Effector memory CD8-positive, alpha-beta T cell (primary cell): ENCODE measurements around the gene CFAP20DC.

Experiments
- ATAC-seq: fragments of 150-1000 bp; cut with Tn5 transposase; replicated peaks from 2 replicates; pipeline ENCODE4 v1.10.0; 2021; ENCODE audit warnings: mild to moderate bottlenecking, moderate library complexity
- DNase-seq, 3 experiments: peaks; one replicate each; pipeline ENCODE4 v3.0.0; 2021
- H3K27ac Mint-ChIP-seq, 2 donors: one replicate each; pipeline ENCODE4 v1.8.0; 2022; ENCODE audit warnings: mild to moderate bottlenecking in 2 of 2, mixed read lengths in 2 of 2, moderate library complexity in 2 of 2
- H3K27me3 Mint-ChIP-seq, 2 donors: one replicate each; pipeline ENCODE4 v1.8.0; 2022; ENCODE audit warnings: mixed read lengths in 2 of 2
- H3K36me3 Mint-ChIP-seq: one replicate; pipeline ENCODE4 v1.8.0; 2022; ENCODE audit warnings: mild to moderate bottlenecking, moderate library complexity, mixed read lengths; ENCODE audit not compliant: insufficient read depth
- H3K4me1 Mint-ChIP-seq, 2 donors: one replicate each; pipeline ENCODE4 v1.8.0; 2022; ENCODE audit warnings: low read depth in 2 of 2, mixed read lengths in 2 of 2
- H3K4me3 Mint-ChIP-seq, 2 donors: one replicate each; pipeline ENCODE4 v1.8.0; 2022; ENCODE audit warnings: mild to moderate bottlenecking in 2 of 2, mixed read lengths in 2 of 2, moderate library complexity in 2 of 2
- H3K9me3 Mint-ChIP-seq, 2 donors: one replicate each; pipeline ENCODE4 v1.8.0; 2022; ENCODE audit warnings: mixed read lengths in 2 of 2

Gene CFAP20DC

DNA sequence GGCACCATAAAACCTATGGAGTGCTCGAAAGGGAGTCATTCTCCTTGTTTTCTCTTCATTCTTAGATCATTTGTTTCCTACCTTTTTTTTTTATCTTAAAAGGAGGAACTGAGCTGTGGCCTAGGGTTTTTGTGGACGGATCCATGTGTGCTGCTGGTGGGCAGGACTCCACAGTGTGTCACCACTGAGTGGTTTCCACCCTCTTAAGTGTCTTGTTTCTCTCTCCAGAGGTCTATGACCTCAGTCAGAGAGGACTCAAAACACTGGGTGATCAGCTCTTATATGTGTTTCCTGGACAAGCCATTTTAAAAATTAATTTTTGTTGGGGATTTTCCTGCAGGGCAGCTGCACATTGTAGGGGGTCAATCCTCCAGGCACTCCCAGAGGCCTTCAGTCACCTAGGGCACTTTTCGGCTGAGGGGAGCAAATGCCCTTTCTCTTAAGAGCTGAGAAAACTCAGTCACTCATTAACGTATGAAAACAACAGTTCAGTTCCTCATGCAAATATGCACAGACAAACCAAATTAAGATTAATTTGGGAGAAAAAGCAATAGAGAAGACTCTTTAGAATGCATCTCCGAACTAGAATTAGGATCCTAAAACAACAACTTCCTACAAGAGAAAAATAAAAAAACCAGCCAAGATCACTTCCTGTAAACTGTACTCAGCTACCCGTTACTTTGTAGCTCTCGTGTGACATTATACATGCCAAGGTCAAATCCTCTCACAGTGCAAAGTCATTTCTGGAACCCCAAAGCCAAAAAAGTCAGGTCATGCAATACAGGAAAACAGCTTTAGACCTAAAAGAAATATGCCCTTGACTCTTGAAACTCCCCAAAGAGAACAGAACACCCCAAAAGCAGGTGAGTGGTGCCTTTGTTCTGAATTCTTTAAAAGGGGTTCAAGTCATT, 355.6 kb downstream of the CFAP20DC start:
- Mint-ChIP-seq H3K36me3 (no peaks in the 10 kb centered on the region), H3K4me1 (no peaks in the 10 kb centered on the region), H3K4me3 (no peak overlapping the region), H3K27ac (no peak overlapping the region), H3K9me3 (no peaks in the 10 kb centered on the region), H3K27me3 (peaks cover 21% of the 10 kb centered on the region in 2 donors)
- ATAC-seq (no peak), DNase-seq (no peak)

DNA sequence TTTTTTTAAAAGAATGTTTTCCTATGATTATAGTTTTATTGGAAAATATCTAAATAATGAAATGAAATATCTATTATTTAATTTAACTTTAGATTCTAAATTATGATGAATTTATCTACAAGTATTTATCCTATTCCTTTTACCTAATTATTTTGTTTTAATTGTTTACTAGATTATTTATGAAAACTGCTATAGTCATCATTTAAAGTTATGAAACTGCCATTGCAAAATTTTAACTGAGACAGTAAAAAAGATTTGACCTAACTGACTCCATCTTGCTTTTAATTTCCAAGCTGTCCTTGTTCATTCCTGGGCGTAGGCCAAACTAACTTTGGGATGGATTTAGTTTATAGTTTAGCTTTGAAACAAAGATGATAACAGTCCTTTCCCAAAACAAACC, 357.3 kb downstream of the CFAP20DC start:
- ATAC-seq (no peak), DNase-seq (no peak)
- H3K9me3 Mint-ChIP-seq = no peaks in the 10 kb centered on the region
- no peak overlapping the region for H3K27ac Mint-ChIP-seq
- H3K4me3 Mint-ChIP-seq = no peak overlapping the region
- no peaks in the 10 kb centered on the region for H3K36me3 Mint-ChIP-seq
- H3K4me1 Mint-ChIP-seq = no peaks in the 10 kb centered on the region
- peaks cover 24 to 33% of the 10 kb centered on the region in 2 donors for H3K27me3 Mint-ChIP-seq
